IgD-negative memory B cell (primary cell): Measurements from ENCODE around the gene HS1BP3. TPM values are rescaled to one million over a fixed set of nuclear protein-coding genes. Genes with fewer than 3 reads are reported as not detected.

Experiments
- H3K27ac Mint-ChIP-seq, 3 donors: one replicate each; pipeline ENCODE4 v1.8.0; 2020 to 2022; ENCODE audit warnings: mild to moderate bottlenecking in 3 of 3, mixed read lengths in 3 of 3, moderate library complexity in 1 of 3
- H3K27me3 Mint-ChIP-seq: one replicate; pipeline ENCODE4 v1.8.0; 2021; ENCODE audit warnings: mixed read lengths
- H3K36me3 Mint-ChIP-seq: one replicate; pipeline ENCODE4 v1.8.0; 2020; ENCODE audit warnings: mild to moderate bottlenecking, mixed read lengths
- H3K4me1 Mint-ChIP-seq, 3 donors: one replicate each; pipeline ENCODE4 v1.8.0; 2020 to 2022; ENCODE audit warnings: mixed read lengths in 3 of 3, mild to moderate bottlenecking in 1 of 3
- H3K4me3 Mint-ChIP-seq, 4 donors: one replicate each; pipeline ENCODE4 v1.8.0; 2020 to 2022; ENCODE audit warnings: mild to moderate bottlenecking in 4 of 4, mixed read lengths in 4 of 4, moderate library complexity in 3 of 4
- H3K9me3 Mint-ChIP-seq, 3 donors: one replicate each; pipeline ENCODE4 v1.8.0; 2020 to 2021; ENCODE audit warnings: mixed read lengths in 3 of 3, mild to moderate bottlenecking in 1 of 3
- polyA plus RNA-seq: library from polyadenylated mRNA; unstranded; fragments of 300-500 nt; fragmentation: Illumina TruSeq; gene quantifications from one replicate; pipeline ENCODE4 v1.2.3, GENCODE V29; 2021

Gene HS1BP3
- polyA plus RNA-seq, 1 donor from 2014 or later: 27.3 TPM

- no peaks in the 10 kb centered on the region for H3K9me3 Mint-ChIP-seq
Observed at GRCh38 chr2:20661421-20662307, 10.8 kb upstream of the HS1BP3 start.

GRCh38 chr2:20660506-20661420 lies 9.9 kb upstream of the HS1BP3 start:
- H3K27me3 Mint-ChIP-seq: peaks cover 25% of the 10 kb centered on the region
- no peaks in the 10 kb centered on the region for H3K36me3 Mint-ChIP-seq
- H3K4me3 Mint-ChIP-seq: no peak overlapping the region
- H3K27ac Mint-ChIP-seq: peak overlapping the region in 1 of 3 donors; percentile 12
- no peaks in the 10 kb centered on the region for H3K9me3 Mint-ChIP-seq
- H3K4me1 Mint-ChIP-seq: peaks cover 12 to 17% (median 14%) of the 10 kb centered on the region in 3 donors

More at GRCh38 chr2:20661421-20662307, 10.8 kb upstream of the HS1BP3 start:
- peak overlapping the region in 1 of 4 donors; percentile 66 for H3K4me3 Mint-ChIP-seq
- H3K36me3 Mint-ChIP-seq: no peaks in the 10 kb centered on the region
- H3K27me3 Mint-ChIP-seq: peaks cover 30% of the 10 kb centered on the region
- H3K27ac Mint-ChIP-seq: peak overlapping the region in 1 of 3 donors; percentile 12
- H3K4me1 Mint-ChIP-seq: peaks cover 12 to 16% (median 15%) of the 10 kb centered on the region in 3 donors

- Mint-ChIP-seq H3K9me3 (no peaks in the 10 kb centered on the region), H3K36me3 (no peaks in the 10 kb centered on the region), H3K4me3 (peak overlapping the region in 1 of 4 donors; percentile 64), H3K4me1 (peaks cover 0 to 5% (median 0%) of the 10 kb centered on the region in 3 donors), H3K27ac (peak overlapping the region in 1 of 3 donors; percentile 52), H3K27me3 (peaks cover 22% of the 10 kb centered on the region)
Observed at GRCh38 chr2:20657522-20658235, 6.8 kb upstream of the HS1BP3 start.

- Mint-ChIP-seq H3K9me3 (no peaks in the 10 kb centered on the region), H3K27me3 (peaks cover 22% of the 10 kb centered on the region), H3K27ac (no peak overlapping the region), H3K36me3 (no peaks in the 10 kb centered on the region), H3K4me3 (no peak overlapping the region), H3K4me1 (peaks cover 0 to 6% (median 1%) of the 10 kb centered on the region in 3 donors)
Observed at GRCh38 chr2:20656561-20656960, 5.7 kb upstream of the HS1BP3 start.

- Mint-ChIP-seq H3K27ac (peak overlapping the region in 1 of 3 donors; percentile 82), H3K4me3 (peak overlapping the region in 1 of 4 donors; percentile 33), H3K27me3 (peaks cover 15% of the 10 kb centered on the region), H3K36me3 (no peaks in the 10 kb centered on the region), H3K9me3 (no peaks in the 10 kb centered on the region), H3K4me1 (peaks cover 14 to 16% (median 14%) of the 10 kb centered on the region in 3 donors)
Observed at GRCh38 chr2:20654535-20654813, 3.6 kb upstream of the HS1BP3 start.

GRCh38 chr2:20653695-20654534 lies 3.0 kb upstream of the HS1BP3 start:
- peaks cover 19 to 20% (median 20%) of the 10 kb centered on the region in 3 donors for H3K4me1 Mint-ChIP-seq
- H3K36me3 Mint-ChIP-seq: no peaks in the 10 kb centered on the region
- H3K27me3 Mint-ChIP-seq: peaks cover 13% of the 10 kb centered on the region
- no peaks in the 10 kb centered on the region for H3K9me3 Mint-ChIP-seq
- H3K4me3 Mint-ChIP-seq: peak overlapping the region in 1 of 4 donors; percentile 33
- H3K27ac Mint-ChIP-seq: peak overlapping the region in 1 of 3 donors; percentile 82

GRCh38 chr2:20652673-20653575 lies 2.0 kb upstream of the HS1BP3 start:
- Mint-ChIP-seq H3K36me3 (peaks cover 3% of the 10 kb centered on the region), H3K4me3 (peak overlapping the region in 1 of 4 donors; percentile 67), H3K4me1 (peaks cover 29 to 30% (median 29%) of the 10 kb centered on the region in 3 donors), H3K9me3 (no peaks in the 10 kb centered on the region), H3K27me3 (peaks cover 7% of the 10 kb centered on the region), H3K27ac (peak overlapping the region; percentile 49 to 82 (median 73))

- Mint-ChIP-seq H3K9me3 (no peaks in the 10 kb centered on the region), H3K4me1 (peaks cover 35 to 37% (median 36%) of the 10 kb centered on the region in 3 donors), H3K27me3 (peaks cover 5% of the 10 kb centered on the region), H3K4me3 (peak overlapping the region in 2 of 4 donors; percentile 67 to 86), H3K36me3 (peaks cover 4% of the 10 kb centered on the region), H3K27ac (peak overlapping the region; percentile 73 to 97 (median 82))
Observed at GRCh38 chr2:20652141-20652540, 1.2 kb upstream of the HS1BP3 start.

- Mint-ChIP-seq H3K9me3 (no peaks in the 10 kb centered on the region), H3K4me1 (peaks cover 35 to 38% (median 36%) of the 10 kb centered on the region in 3 donors), H3K27me3 (peaks cover 4% of the 10 kb centered on the region), H3K4me3 (peak overlapping the region; percentile 71 to 95 (median 88)), H3K27ac (peak overlapping the region; percentile 54 to 97 (median 96)), H3K36me3 (peaks cover 4% of the 10 kb centered on the region)
Observed at GRCh38 chr2:20651731-20652099, 817 bp upstream of the HS1BP3 start.

- Mint-ChIP-seq H3K4me3 (peak overlapping the region; percentile 71 to 96 (median 88)), H3K27me3 (peaks cover 2% of the 10 kb centered on the region), H3K27ac (peak overlapping the region; percentile 84 to 91 (median 87)), H3K36me3 (peaks cover 4% of the 10 kb centered on the region), H3K4me1 (peaks cover 35 to 39% (median 36%) of the 10 kb centered on the region in 3 donors), H3K9me3 (no peaks in the 10 kb centered on the region)
Observed at GRCh38 chr2:20650393-20650876, 463 bp downstream of the HS1BP3 start.

GRCh38 chr2:20649976-20650375 lies 922 bp downstream of the HS1BP3 start:
- Mint-ChIP-seq H3K27me3 (no peaks in the 10 kb centered on the region), H3K4me1 (peaks cover 35 to 39% (median 36%) of the 10 kb centered on the region in 3 donors), H3K4me3 (peak overlapping the region; percentile 71 to 96 (median 88)), H3K9me3 (no peaks in the 10 kb centered on the region), H3K27ac (peak overlapping the region; percentile 84 to 91 (median 87)), H3K36me3 (peaks cover 4% of the 10 kb centered on the region)

- peak overlapping the region in 2 of 3 donors; percentile 84 to 87 for H3K27ac Mint-ChIP-seq
- H3K4me1 Mint-ChIP-seq: peaks cover 35 to 39% (median 36%) of the 10 kb centered on the region in 3 donors
- H3K4me3 Mint-ChIP-seq: peak overlapping the region in 3 of 4 donors; percentile 71 to 96 (median 84)
- H3K9me3 Mint-ChIP-seq: no peaks in the 10 kb centered on the region
- H3K27me3 Mint-ChIP-seq: no peaks in the 10 kb centered on the region
- peaks cover 4% of the 10 kb centered on the region for H3K36me3 Mint-ChIP-seq
Observed at GRCh38 chr2:20649576-20649975, 1.3 kb downstream of the HS1BP3 start.
